Mesenchymal stem cell (in vitro differentiated cells and primary cell): Measurements from ENCODE around the gene NECTIN1.

Experiments used
- DNase-seq: peaks from one replicate; pipeline ENCODE4 v3.0.0-alpha.2; 2013
- H2AFZ ChIP-seq: one replicate; pipeline ENCODE4 v1.6.1; 2013; ENCODE audit warnings: low read depth, mild to moderate bottlenecking, control low read depth, inconsistent platforms, low read length, moderate library complexity
- H2AK5ac ChIP-seq: 2 replicates; pipeline ENCODE4 v1.6.1; 2013; ENCODE audit warnings: low read length, moderate library complexity, mild to moderate bottlenecking, inconsistent platforms; ENCODE audit not compliant: severe bottlenecking
- H2BK120ac ChIP-seq: one replicate; pipeline ENCODE4 v1.6.1; 2013; ENCODE audit warnings: low read depth, mild to moderate bottlenecking, inconsistent platforms, low read length, moderate library complexity
- H2BK12ac ChIP-seq, 2 experiments: one replicate each; pipeline ENCODE4 v1.6.1; 2013; ENCODE audit warnings: inconsistent platforms in 2 of 2, low read length in 2 of 2, mild to moderate bottlenecking in 2 of 2, moderate library complexity in 2 of 2, control low read depth in 1 of 2
- H2BK15ac ChIP-seq: one replicate; pipeline ENCODE4 v1.6.1; 2013; ENCODE audit warnings: mild to moderate bottlenecking, low read depth, inconsistent platforms; ENCODE audit not compliant: poor library complexity, severe bottlenecking
- H2BK5ac ChIP-seq: 2 replicates; pipeline ENCODE4 v1.6.1; 2013; ENCODE audit warnings: low read depth, mild to moderate bottlenecking, low read length, control low read depth, inconsistent platforms; ENCODE audit not compliant: poor library complexity, severe bottlenecking
- H3K14ac ChIP-seq, 2 experiments: one replicate each; pipeline ENCODE4 v1.6.1; 2013; ENCODE audit warnings: inconsistent platforms in 2 of 2, low read length in 2 of 2, control low read depth in 1 of 2, mild to moderate bottlenecking in 1 of 2, moderate library complexity in 1 of 2
- H3K18ac ChIP-seq, 2 experiments: one replicate each; pipeline ENCODE4 v1.6.1; 2013; ENCODE audit warnings: inconsistent platforms in 2 of 2, low read length in 2 of 2, control low read depth in 1 of 2, low read depth in 1 of 2, mild to moderate bottlenecking in 1 of 2
- H3K23ac ChIP-seq, 2 experiments: one replicate each; pipeline ENCODE4 v1.6.1; 2013; ENCODE audit warnings: inconsistent platforms in 2 of 2, low read length in 2 of 2, mild to moderate bottlenecking in 2 of 2, moderate library complexity in 2 of 2, control low read depth in 1 of 2
- H3K27ac ChIP-seq: 2 replicates; pipeline ENCODE4 v1.5.1; 2013; ENCODE audit warnings: mild to moderate bottlenecking, moderate library complexity, low read length, control low read depth, inconsistent platforms; ENCODE audit not compliant: poor library complexity, severe bottlenecking
- H3K27me3 ChIP-seq, 2 experiments: 2 replicates each; pipeline versions ENCODE4 v1.6.1 to v1.7.0; 2013; ENCODE audit warnings: low read length in 2 of 2, mild to moderate bottlenecking in 2 of 2, moderate library complexity in 2 of 2, control low read depth in 1 of 2, inconsistent platforms in 1 of 2; ENCODE audit not compliant: control insufficient read depth in 1 of 2, insufficient read depth in 1 of 2
- H3K36me3 ChIP-seq, 2 experiments: 2 replicates each; pipeline versions ENCODE4 v1.6.1 to v1.7.0; 2013; ENCODE audit warnings: low read length in 2 of 2, control low read depth in 1 of 2, inconsistent platforms in 1 of 2, low read depth in 1 of 2, mild to moderate bottlenecking in 1 of 2; ENCODE audit not compliant: insufficient read depth in 2 of 2, control insufficient read depth in 1 of 2
- H3K4ac ChIP-seq, 2 experiments: one replicate each; pipeline ENCODE4 v1.6.1; 2013; ENCODE audit warnings: inconsistent platforms in 2 of 2, low read length in 2 of 2, mild to moderate bottlenecking in 2 of 2, moderate library complexity in 2 of 2, control low read depth in 1 of 2, low read depth in 1 of 2
- H3K4me1 ChIP-seq: 2 replicates; pipeline ENCODE4 v1.6.1; 2013; ENCODE audit warnings: low read depth, low read length, control low read depth; ENCODE audit not compliant: control insufficient read depth, insufficient read depth
- H3K4me2 ChIP-seq: 2 replicates; pipeline ENCODE4 v1.6.1; 2013; ENCODE audit warnings: low read length, mild to moderate bottlenecking, inconsistent platforms; ENCODE audit not compliant: poor library complexity, severe bottlenecking
- H3K4me3 ChIP-seq, 2 experiments: 2 replicates each; pipeline versions ENCODE4 v1.5.1 to v1.7.0; 2013; ENCODE audit warnings: low read length in 2 of 2, mild to moderate bottlenecking in 2 of 2, control low read depth in 1 of 2, low read depth in 1 of 2; ENCODE audit not compliant: insufficient read depth in 1 of 2
- H3K79me1 ChIP-seq: replicated peaks from 2 replicates; pipeline ENCODE4 v1.6.1; 2013; ENCODE audit warnings: mild to moderate bottlenecking, control low read depth, low read length, inconsistent platforms; ENCODE audit not compliant: poor library complexity, severe bottlenecking
- H3K9ac ChIP-seq: 2 replicates; pipeline ENCODE4 v1.7.0; 2013; ENCODE audit warnings: mild to moderate bottlenecking, low read length, moderate library complexity
- H3K9me3 ChIP-seq: 2 replicates; pipeline ENCODE4 v1.7.0; 2013; ENCODE audit warnings: mild to moderate bottlenecking, low read length; ENCODE audit not compliant: control insufficient read depth
- H4K8ac ChIP-seq: one replicate; pipeline ENCODE4 v1.6.1; 2013; ENCODE audit warnings: inconsistent platforms, mild to moderate bottlenecking, low read length, moderate library complexity
- H4K91ac ChIP-seq: one replicate; pipeline ENCODE4 v1.6.1; 2013; ENCODE audit warnings: mild to moderate bottlenecking, low read length, inconsistent platforms
- WGBS: methylation state at CpG from one replicate; pipeline ENCODE4 v1.1.7; 2013; ENCODE audit warnings: mixed read lengths; 5-methylcytosine and 5-hydroxymethylcytosine counted together

The NECTIN1 gene

GRCh38 chr11:119691020-119691666 is 37.9 kb downstream of the NECTIN1 start:
- H3K4me1 ChIP-seq, result peaks cover 23% of the 10 kb centered on the region
- H3K27me3 ChIP-seq, result no peaks in the 10 kb centered on the region
- no peak overlapping the region for H2BK15ac ChIP-seq
- no peak overlapping the region for H3K18ac ChIP-seq
- H2AFZ ChIP-seq, result no peak overlapping the region
- H3K4me3 ChIP-seq, result no peak overlapping the region
- no peak overlapping the region for H3K9ac ChIP-seq
- no peak overlapping the region for H3K23ac ChIP-seq
- H3K4ac ChIP-seq, result no peak overlapping the region
- H2BK5ac ChIP-seq, result no peak overlapping the region
- no peak overlapping the region for H2AK5ac ChIP-seq
- no peak overlapping the region for H3K14ac ChIP-seq
- no peak overlapping the region for H3K27ac ChIP-seq
- H4K91ac ChIP-seq, result no peak overlapping the region
- H3K4me2 ChIP-seq, result no peak overlapping the region
- peaks cover 22% of the 10 kb centered on the region for H3K79me1 ChIP-seq
- H2BK120ac ChIP-seq, result no peak overlapping the region
- H3K9me3 ChIP-seq, result no peaks in the 10 kb centered on the region
- no peaks in the 10 kb centered on the region for H3K36me3 ChIP-seq
- no peak overlapping the region for H4K8ac ChIP-seq
- no peak for DNase-seq
- no peak overlapping the region for H2BK12ac ChIP-seq
- 68% methylated on average over 9 of the region's 9 CpGs for WGBS

- Histone ChIP-seq H2BK120ac (no peak overlapping the region), H3K4ac (peak overlapping the region in 1 of 2 experiments; percentile 6), H4K8ac (no peak overlapping the region), H2AK5ac (no peak overlapping the region), H3K23ac (no peak overlapping the region), H4K91ac (no peak overlapping the region), H3K36me3 (no peaks in the 10 kb centered on the region), H2BK12ac (no peak overlapping the region), H3K27ac (no peak overlapping the region), H3K9me3 (no peaks in the 10 kb centered on the region), H3K27me3 (no peaks in the 10 kb centered on the region), H3K4me1 (peaks cover 28% of the 10 kb centered on the region), H3K14ac (no peak overlapping the region), H3K4me3 (no peak overlapping the region), H3K18ac (no peak overlapping the region), H2BK5ac (no peak overlapping the region), H3K79me1 (peaks cover 20% of the 10 kb centered on the region), H3K4me2 (no peak overlapping the region), H3K9ac (no peak overlapping the region), H2AFZ (no peak overlapping the region), H2BK15ac (no peak overlapping the region)
- no peak for DNase-seq
- 81% methylated on average over 6 of the region's 7 CpGs for WGBS
Measured at GRCh38 chr11:119689302-119689701, 39.7 kb downstream of the NECTIN1 start.

GRCh38 chr11:119688356-119688755 is 40.6 kb downstream of the NECTIN1 start:
- H3K4me1 ChIP-seq, result peaks cover 32% of the 10 kb centered on the region
- no peak overlapping the region for H2BK5ac ChIP-seq
- H3K36me3 ChIP-seq, result no peaks in the 10 kb centered on the region
- no peak overlapping the region for H3K9ac ChIP-seq
- H3K14ac ChIP-seq, result no peak overlapping the region
- no peaks in the 10 kb centered on the region for H3K9me3 ChIP-seq
- H3K27ac ChIP-seq, result no peak overlapping the region
- H3K18ac ChIP-seq, result no peak overlapping the region
- peak overlapping the region; percentile 22 for H4K8ac ChIP-seq
- no peak overlapping the region for H4K91ac ChIP-seq
- no peak for DNase-seq
- 85% methylated on average over 4 of the region's 4 CpGs for WGBS
- H3K4me3 ChIP-seq, result no peak overlapping the region
- H2AK5ac ChIP-seq, result no peak overlapping the region
- H3K79me1 ChIP-seq, result peaks cover 24% of the 10 kb centered on the region
- H3K23ac ChIP-seq, result no peak overlapping the region
- no peak overlapping the region for H3K4me2 ChIP-seq
- no peak overlapping the region for H2BK120ac ChIP-seq
- H3K4ac ChIP-seq, result no peak overlapping the region
- H2AFZ ChIP-seq, result no peak overlapping the region
- no peak overlapping the region for H2BK15ac ChIP-seq
- no peak overlapping the region for H2BK12ac ChIP-seq
- no peaks in the 10 kb centered on the region for H3K27me3 ChIP-seq

- Histone ChIP-seq H2BK120ac (no peak overlapping the region), H3K9ac (no peak overlapping the region), H2BK5ac (no peak overlapping the region), H3K4me1 (peaks cover 32% of the 10 kb centered on the region), H3K9me3 (no peaks in the 10 kb centered on the region), H3K23ac (peak overlapping the region in 1 of 2 experiments; percentile 50), H2BK12ac (peak overlapping the region in 1 of 2 experiments; percentile 33), H4K8ac (no peak overlapping the region), H3K14ac (peak overlapping the region in 1 of 2 experiments; percentile 63), H2AFZ (no peak overlapping the region), H4K91ac (no peak overlapping the region), H3K36me3 (no peaks in the 10 kb centered on the region), H2AK5ac (no peak overlapping the region), H3K27me3 (no peaks in the 10 kb centered on the region), H3K4me3 (no peak overlapping the region), H3K27ac (no peak overlapping the region), H3K4ac (no peak overlapping the region), H3K18ac (no peak overlapping the region), H2BK15ac (no peak overlapping the region), H3K4me2 (no peak overlapping the region), H3K79me1 (peaks cover 24% of the 10 kb centered on the region)
- DNase-seq, result no peak
- WGBS, result 73% methylated on average over 14 of the region's 15 CpGs
Measured at GRCh38 chr11:119687373-119688046, 41.5 kb downstream of the NECTIN1 start.
